22Rv1 (cell line): ENCODE measurements around the gene VTI1A.

Source experiments
- CTCF ChIP-seq: fragments of 450-650 bp; IDR thresholded peaks from 2 replicates; pipeline ENCODE4 v1.5.1; 2017; ENCODE audit warnings: mild to moderate bottlenecking
- ZFX ChIP-seq: fragments of 450-650 bp; IDR thresholded peaks from 2 replicates; pipeline ENCODE4 v1.6.1; 2017; ENCODE audit warnings: antibody characterized with exemption, borderline replicate concordance

- no peak for TF ChIP-seq CTCF
- TF ChIP-seq ZFX: no peak
These were observed 357.0 kb downstream of the VTI1A start for GRCh38 chr10:112803961-112804401.
